Fibroblast of skin of left quadriceps (primary cell): ENCODE data around the gene CSE1L.
"Not testable (repeated sequence)": the region's sequence is repeated elsewhere in the genome, so short reads cannot be mapped to it uniquely, and the experiment has no call there.

Experiments
- DNase-seq, 2 experiments: peaks; one replicate each; pipeline ENCODE4 v3.0.0-alpha.2; 2013; ENCODE audit warnings: low read depth in 2 of 2

The CSE1L gene

DNA sequence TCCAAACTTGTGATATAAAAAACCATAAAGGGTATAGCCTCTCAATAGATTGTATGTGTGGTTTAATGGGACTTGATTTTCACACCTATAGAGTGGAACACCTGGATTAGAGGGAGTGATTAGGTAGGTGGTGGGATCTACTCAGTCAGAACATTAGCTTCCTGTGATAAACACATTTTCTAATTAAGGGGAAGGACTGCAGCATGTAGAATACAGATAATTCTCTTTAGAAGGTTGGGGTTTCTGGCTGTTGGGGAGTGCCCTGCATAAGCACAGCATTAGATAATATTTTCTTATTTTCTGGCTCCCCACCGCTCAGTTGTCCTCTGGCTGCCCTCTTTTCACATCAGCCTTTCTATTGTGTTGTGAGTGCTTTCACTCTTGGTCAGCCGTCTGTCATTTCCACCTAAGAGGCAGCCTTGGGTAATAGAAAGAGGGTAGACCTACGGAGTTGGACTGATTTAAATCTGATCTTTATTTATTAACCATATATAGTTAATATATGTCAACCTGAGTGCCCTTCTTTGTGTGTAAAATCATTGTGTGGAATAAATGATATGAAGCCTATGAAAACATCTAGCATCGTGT, 8.0 kb downstream of the CSE1L start:
- DNase-seq = no peak

DNA sequence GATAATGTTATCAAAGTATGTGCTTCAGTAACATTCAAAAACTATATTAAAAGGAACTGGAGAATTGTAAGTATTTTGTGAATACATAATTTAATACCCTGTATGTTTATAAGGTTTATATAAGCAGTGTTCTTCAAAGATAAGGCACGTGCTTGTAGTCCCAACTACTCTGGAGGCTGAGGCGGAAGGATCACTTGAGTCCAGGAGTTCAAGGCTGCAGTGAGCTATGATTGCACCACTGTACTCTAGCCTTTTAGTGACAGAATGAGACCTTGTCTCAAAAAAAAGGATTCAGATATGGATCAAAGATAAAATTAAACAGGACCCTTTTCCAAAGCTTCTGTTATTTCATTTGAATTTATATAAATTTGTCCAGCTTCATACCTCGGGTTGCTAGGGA, 17.2 kb downstream of the CSE1L start:
- DNase-seq = no peak

DNA sequence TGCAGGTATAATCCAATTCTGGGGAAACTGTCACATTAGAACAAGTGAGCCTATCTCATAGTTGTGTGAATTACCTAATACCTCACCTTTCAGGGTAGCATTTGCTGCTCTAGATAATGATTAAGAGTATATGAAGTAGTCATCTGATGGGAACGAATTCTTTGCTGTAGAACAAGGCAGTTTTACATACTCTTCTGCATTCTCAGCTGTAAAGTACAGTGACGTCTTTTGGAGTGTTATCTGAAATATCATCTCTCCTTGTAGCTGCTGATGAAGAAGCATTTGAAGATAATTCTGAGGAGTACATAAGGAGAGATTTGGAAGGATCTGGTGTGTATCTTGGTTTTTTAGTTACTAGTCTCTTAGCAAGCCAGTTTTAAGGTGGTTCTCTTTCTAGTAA, 28.4 kb downstream of the CSE1L start:
- DNase-seq = no peak

DNA sequence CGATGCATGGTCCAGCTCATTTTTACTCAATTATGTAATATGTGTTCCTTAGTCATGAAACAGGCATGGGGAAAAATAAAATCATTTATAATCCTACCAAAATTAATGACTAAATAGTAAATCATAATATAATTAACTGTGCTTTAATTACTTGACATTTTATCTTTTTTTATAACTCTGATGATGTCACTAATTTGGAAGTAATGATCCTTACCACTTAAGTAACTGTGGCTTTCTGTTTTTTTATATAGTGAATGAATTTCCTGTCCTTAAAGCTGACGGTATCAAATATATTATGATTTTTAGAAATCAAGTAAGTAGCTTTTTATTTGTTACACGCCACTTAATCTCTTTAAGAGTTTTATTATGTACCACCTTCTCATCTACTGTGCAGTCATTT, 32.2 kb downstream of the CSE1L start:
- DNase-seq = no peak

DNA sequence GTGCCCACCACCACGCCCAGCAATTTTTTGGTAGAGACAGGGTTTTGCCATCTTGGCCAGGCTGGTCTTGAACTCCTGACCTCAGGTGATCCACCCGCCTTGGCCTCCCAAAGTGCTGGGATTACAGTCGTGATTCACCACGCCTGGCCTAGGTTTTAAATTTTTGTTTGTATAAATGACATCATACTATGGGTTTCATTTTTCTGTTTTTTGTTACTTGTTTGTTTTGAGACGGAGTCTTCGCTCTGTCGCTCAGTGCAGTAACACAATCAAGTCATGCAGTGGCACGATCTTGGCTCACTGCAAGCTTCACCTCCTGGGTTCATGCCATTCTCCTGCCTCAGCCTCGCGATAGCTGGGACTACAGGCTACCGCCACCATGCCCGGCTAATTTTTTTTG, 36.2 kb downstream of the CSE1L start:
- DNase-seq = not testable (repeated sequence)

DNA sequence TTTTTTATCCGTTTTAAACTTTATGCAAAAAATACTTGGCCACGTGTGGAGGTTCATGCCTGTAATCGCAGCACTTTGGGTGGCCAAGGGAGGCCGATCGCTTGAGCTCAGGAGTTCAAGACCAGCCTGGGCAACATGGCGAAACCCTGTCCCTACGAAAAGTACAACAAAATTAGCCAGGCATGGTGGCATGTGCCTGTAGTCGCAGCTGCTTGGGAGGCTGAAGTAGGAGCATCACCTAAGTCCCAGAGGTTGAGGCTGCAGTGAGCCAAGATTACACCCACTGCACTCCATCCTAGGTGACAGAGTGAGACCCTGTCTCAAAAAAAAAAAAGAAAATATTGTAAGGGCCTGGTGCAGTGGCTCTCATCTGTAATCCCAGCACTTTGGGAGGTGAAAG, 45.0 kb downstream of the CSE1L start:
- DNase-seq = no peak

DNA sequence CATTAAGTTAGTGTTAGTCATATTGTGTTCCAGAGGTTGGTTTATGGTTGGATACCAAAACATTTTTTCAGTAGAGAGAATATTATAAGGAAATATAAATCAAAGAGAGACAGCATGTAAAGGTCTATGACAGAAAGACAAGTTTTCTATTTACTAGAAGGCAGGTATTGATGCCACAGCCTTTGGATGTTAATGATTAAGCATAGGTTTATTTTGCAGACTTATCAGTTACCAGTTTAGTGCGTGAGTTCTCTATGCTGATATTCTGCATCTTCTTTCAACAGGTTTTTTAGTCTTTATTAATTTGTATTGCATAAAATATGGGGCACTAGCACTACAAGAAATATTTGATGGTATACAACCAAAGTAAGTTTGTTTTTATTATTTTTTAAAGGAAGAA, 45.6 kb downstream of the CSE1L start:
- DNase-seq = no peak

DNA sequence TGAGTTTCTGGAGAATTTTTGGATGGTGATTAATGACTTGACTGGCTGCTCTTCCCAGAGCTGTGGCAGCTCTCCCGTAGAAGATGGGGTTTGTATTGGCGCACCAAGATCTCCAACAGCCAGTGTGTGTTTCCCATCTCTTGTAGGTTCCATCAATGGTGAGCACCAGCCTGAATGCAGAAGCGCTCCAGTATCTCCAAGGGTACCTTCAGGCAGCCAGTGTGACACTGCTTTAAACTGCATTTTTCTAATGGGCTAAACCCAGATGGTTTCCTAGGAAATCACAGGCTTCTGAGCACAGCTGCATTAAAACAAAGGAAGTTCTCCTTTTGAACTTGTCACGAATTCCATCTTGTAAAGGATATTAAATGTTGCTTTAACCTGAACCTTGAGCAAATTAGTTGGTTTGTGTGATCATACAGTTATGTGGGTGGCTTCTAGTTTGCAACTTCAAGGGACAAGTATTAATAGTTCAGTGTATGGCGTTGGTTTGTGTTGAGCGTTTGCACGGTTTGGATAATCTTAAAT, 50.2 kb downstream of the CSE1L start:
- DNase-seq = no peak

DNA sequence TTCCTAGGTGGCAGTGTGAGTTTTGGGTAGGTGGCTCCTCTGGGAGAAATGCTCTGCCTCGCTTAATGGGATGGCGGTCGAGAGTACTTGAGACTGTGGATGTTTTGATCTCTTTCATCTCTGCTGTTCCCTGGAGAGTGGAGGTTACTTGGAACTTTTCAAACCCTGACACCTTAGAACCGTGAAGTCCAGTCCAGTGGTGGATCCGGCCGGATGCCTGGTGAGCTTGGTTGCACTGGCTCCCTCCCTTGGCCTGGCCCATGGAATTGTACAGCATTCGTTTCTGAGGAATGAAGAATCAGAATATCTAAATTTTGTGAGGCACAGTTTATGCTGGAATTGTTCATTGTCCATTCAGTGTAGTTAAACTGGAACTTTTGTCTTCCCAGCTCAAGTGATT, 51.0 kb downstream of the CSE1L start:
- DNase-seq = no peak

DNA sequence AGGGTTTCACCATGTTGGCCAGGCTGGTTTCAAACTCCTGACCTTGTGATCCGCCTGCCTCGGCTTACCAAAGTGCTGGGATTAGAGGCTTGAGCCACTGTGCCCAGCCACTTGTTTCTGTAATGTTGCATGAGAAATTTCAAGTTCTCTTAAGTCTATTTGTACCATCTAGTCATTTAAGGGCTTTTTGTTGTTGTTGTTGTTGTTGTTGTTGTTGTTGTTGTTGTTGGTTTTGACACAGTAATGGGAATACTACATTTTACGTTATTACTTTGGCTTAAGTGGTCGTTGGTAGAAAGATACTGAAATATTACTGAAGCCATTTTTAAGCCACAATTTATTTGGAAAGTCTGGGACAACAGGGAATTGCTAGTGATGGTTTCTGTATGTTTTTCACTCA, 52.0 kb downstream of the CSE1L start:
- no peak for DNase-seq

DNA sequence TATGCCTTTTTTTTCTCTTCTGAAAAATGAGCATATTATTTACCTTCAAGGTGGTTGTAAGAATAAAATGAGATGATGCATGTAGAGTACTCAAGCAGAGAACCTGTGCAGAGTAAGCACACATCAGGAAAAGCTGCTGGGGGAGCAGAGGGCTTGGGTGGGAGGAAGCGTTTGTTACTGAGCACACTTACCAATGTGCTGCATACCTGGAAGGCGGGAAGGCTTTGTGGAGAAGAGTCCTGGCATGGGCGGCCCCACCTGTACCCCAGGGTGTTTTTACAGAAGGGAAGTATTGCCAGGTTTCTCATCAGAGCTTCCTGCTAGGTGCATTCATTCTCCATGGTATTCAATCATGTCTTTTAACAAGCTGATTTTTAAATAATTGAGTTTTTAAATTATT, 52.9 kb downstream of the CSE1L start:
- DNase-seq = no peak

DNA sequence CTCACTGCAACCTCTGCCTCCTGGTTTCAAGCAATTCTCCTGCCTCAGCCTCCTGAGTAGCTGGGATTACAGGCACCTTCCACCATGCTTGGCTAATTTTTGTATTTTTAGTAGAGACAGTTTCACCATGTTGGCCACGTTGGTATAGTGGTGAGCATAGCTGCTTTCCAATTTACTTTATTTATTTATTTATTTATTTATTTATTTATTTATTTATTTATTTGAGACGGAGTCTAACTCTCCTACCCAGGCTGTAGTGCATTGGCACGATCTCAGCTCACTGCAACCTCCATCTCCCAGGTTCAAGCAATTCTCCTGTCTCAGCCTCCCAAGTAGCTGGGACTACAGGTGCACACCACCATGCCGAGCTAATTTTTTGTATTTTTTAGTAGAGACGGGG, 54.2 kb downstream of the CSE1L start:
- DNase-seq = not testable (repeated sequence)

DNA sequence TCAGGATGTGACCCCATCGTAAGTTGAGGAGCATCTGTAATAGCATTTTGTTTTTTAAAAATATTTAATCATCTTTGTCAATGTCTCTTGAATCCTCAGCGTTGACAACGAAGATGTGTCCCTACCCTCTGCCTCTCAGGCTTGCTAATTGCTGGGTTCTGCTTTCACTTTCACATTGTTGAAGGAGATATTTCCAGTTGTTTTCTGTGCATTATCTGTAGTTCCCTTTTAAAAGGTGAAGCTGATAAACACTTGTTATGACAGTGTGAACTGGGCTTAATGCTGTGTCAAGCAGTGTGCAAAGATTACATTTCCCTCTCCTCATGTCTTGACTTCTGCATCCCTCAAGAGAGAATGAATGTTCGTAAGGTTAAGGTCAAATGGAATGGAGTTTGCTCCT, 54.9 kb downstream of the CSE1L start:
- DNase-seq = no peak

DNA sequence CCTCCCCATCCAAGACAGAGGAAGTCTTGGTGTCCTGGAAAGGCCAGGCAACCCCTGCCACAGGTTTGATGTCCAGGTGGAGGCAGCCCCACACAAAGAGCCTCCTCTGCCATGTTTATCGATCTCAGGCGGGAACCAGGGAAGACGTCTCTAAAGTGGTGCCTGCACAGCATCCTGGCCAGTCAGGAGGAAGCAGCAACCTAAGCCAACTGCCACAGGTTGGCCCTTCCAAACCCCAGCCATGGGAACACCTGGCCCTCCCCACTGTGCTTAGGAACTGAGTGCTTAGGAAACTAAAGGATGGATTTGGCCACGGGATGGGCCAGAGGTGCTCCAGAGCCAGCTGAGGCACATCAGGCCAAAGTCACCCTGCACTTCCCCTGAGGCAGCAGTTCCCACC, 56.9 kb downstream of the CSE1L start:
- DNase-seq = no peak

DNA sequence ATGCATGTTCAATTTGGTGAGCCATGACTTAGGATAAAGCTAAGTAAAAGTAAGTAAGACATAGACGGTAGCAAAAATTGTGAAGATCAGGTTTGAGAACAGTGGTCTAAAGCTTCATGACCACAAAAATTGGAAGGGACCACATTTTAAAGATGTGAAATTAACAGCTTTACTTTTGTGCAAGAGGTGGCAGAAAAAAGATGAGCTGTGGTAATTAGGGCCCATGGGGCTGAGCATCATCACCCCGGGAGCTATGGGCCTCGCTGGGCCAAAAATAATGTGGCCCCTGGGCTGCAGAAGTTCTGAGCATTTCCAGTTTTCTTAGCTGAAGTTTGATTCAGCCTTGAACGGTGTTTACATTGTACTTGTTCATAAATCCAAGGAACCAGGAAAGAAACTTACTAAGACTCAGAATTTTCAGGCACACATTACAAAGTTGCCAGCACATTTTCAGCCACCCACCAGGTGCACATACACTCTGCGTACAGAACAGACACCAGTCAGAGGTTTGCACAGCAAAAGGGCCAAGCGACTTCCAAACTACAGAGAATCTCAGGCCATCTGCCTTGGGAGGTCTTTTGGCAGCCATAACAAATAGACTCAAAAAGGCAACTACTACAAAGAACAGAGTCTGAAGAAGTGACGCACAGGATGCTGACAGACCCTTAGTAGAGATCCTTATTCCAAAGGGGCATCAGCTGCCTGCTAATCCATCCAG, 57.7 kb downstream of the CSE1L start:
- no peak for DNase-seq

DNA sequence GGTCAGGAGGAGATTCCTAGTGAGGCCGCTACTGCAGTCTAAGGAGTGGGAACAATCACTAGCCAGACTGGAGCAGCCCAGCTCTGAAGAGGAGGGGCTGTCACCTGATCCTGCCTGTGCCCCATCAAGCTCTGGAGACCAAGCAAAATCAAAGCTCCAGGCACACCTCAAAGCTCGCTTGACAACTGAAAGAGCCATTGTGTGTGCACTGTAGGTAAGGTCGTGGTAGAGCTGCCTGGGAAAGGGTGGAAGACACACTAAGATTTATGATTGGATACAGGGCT, 58.2 kb downstream of the CSE1L start:
- no peak for DNase-seq

DNA sequence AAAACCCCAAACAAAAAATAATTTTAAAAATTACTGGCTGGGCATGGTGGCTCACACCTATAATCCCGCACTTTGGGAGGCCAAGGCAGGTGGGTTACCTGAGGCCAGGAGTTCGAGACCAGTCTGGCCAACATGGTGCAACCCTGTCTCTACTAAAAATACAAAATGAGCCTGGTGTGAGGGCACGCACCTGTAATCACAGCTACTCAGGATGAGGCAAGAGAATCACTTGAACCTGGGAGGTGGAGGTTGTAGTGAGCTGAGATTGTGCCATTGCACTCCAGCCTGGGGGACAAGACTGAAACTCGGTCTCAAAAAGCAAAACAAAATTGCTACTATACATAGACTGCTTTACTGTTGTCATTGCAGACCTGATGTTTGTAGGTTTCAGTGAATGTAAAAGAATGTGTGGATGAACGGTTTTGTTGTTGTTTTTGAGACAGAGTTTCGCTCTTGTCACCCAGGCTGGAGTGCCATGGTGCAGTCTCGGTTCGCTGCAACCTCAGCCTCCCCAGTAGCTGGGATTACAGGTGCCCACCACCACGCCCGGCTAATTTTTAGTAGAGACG, 59.0 kb downstream of the CSE1L start:
- not testable (repeated sequence) for DNase-seq

DNA sequence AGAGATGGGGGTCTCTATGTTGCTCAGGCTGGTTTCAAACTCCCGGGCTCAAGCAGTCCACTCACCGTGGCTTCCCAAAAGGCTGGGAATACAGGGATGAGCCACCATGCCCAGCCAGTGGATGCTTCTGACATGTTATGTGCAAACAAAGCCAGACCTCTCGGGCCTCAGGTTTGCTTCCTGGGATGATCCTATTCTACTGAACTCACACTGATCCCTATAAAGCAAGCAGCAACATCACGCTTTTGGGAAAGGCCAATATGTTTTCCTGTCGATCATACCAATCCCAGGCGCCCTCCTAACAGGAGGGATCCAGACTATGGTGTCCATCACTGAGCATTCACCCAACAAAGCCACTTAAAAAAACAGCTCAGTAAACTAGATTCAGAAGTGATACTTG, 60.2 kb downstream of the CSE1L start:
- DNase-seq = no peak

DNA sequence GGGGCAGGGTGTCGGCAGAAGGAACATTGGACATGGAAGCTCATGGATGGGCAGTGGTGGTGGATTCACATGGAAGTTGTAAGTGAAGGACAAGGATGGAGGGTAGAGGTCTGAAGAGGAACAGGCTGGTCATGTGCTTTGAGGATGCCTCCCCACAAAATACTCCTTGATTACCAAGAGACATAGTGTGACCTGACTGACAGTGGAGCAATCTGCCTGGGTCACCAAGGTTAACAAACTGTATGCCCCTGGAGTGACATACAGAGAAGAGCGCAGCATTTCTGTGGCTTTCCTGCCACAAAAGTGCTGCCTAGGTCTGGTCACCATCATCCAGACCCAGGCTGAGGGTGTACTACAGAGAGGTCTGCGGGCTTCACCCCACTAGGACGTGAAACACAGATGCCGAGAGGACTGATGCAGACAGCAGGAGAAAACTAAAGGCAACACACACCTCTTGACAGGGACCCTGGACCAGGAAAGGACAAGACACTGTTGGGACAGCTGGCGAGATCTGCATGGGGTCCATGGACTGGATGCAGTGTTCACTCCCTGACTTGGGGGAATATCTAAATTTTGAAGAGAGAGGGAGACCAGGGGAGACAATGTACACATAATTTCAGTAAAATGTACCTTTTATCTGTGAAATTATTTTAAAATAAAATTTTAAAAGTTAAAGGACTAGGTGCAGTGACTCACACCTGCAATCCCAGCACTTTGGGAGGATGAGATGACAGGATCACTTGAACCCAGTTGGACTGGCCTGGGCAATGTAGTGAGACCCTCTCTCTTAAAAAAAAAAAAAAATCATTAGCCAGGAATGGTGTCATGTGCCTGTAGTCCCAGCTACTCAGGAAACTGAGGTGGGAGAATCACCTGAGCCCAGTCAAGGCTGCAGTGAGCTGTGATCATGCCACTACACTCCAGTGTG, 64.9 kb downstream of the CSE1L start:
- DNase-seq = no peak

DNA sequence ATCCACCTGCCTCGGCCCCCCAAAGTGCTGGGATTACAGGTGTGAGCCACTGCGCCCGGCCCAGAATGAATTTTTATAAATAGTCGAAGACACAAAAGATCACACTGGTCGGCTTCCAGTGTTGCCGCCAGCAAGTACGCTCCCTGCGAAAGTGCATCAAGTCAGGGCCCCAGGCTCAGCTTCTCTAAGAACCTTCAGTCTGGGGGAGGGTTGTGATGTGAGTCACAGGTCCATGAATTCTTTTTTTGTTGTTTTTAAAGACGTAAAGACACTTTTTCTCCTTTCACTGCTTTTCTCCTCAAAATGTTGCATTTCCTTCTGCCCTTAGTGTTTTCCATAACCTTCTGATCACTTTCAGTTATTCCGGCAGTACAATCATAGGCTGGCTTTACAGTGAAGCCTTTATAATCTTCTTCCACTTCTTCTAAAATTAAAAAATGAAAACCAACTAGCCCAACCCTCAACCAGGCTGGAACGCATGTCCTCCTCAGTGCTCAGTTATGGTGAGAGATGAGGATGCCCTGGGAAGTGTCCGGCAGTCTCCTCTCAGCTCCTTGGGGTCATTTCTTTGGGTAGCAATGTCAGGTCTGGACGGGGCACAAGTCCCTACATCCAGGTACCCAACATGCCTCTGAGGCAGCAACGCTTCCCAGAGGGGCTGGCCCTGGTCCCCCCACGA, 66.6 kb downstream of the CSE1L start:
- DNase-seq = no peak

DNA sequence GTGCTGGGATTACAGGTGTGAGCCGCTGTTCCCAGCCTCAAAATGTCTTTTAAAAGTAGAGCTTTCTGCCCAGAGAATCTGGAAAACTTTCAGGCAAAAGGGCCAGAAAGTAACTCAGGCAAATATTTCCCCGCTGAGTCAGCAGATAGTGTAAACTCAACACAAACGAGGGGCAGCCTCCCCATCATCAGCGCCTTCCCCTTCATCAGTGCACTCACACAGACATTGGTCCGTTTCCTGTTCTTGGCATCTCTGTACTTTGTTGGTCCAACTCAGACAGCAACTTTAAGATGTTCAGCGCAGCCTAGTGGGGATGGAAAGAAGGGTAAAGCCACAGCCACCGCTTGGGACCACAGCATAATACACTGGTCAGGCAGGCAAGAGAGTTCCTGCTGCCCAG, 69.5 kb downstream of the CSE1L start:
- DNase-seq = peak in 1 of 2 experiments; percentile 2

DNA sequence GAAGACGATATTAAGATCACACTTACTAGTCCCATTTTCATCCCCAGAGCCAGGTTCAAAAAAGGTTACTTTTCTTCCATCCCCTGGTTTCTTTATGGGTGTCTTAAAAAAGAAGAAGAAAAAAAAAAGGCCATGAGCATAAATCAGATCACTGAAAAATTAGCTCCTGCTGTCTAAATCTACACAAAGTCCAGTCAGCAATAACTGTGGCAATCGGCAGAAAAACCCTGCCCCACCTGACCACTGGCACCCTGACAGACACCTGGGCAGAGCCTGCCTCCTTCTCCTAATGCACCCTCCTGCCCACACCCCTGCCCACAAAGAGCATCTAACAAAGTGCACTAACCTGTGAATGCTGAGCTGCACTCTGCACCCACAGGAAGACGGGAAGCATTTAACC, 72.2 kb downstream of the CSE1L start:
- DNase-seq = no peak
